HepG2 (cell line): ENCODE measurements around the gene TPP2. TPM values are rescaled to one million over a fixed set of nuclear protein-coding genes. Genes with fewer than 3 reads are reported as not detected.

Experiments used
- ATAC-seq: fragments of 200-7000 bp; cut with Tn5 transposase; 3 replicates; pipeline ENCODE4 v1.9.1; 2020; ENCODE audit warnings: mild to moderate bottlenecking, moderate library complexity
- BruUV-seq: library from RNA; stranded (reverse); fragments of 400-500 nt; replicated peaks from 2 replicates; lab custom pipeline; 2021; lab: Mats Ljungman, UMichigan
- CTCF ChIA-PET: fragments of 300-600 bp; formaldehyde crosslinking; extraction: SDS; loops from one replicate; lab custom pipeline; 2021; ENCODE audit warnings: low total read pairs, inconsistent platforms, low intra/inter-chr PET ratio; lab: Yijun Ruan, JAX
- POLR2A ChIA-PET: fragments of 350-600 bp; sonication (Branson Sonifier 250); formaldehyde crosslinking; loops from one replicate; lab custom pipeline; 2020; ENCODE audit warnings: antibody characterized with exemption, inconsistent platforms; lab: Yijun Ruan, JAX
- DNase-seq: peaks from one replicate; pipeline ENCODE4 v3.0.0-alpha.2; 2015; ENCODE audit warnings: low spot score
- FAIRE-seq: peaks from 3 replicates; lab custom pipeline; 2011; peaks lifted over from hg19 to GRCh38; lab: Jason Lieb, UNC
- H2AFZ ChIP-seq: one replicate; pipeline ENCODE4 v1.6.1; 2011; ENCODE audit warnings: low read length, inconsistent platforms
- H3K27ac ChIP-seq: fragments of 300-600 bp; 3 replicates; pipeline ENCODE4 v1.8.0; 2011; ENCODE audit warnings: mixed run types, mild to moderate bottlenecking, mixed read lengths, low read length, inconsistent platforms; ENCODE audit not compliant: insufficient read depth; ENCODE audit errors: extremely low read length
- H3K27me3 ChIP-seq, 2 experiments: fragments of 200-600 bp in 1 of 2; 2 replicates in 1 of 2; 3 replicates in 1 of 2; pipeline versions ENCODE4 v1.6.0 to v1.8.0; 2011; ENCODE audit warnings: low read length in 2 of 2, mild to moderate bottlenecking in 2 of 2, moderate library complexity in 2 of 2, inconsistent platforms in 1 of 2; ENCODE audit not compliant: insufficient read depth in 2 of 2, control insufficient read depth in 1 of 2
- H3K36me3 ChIP-seq, 2 experiments: fragments of 200-600 bp in 1 of 2; replicated peaks in 1 of 2; 2 replicates in 1 of 2; 3 replicates in 1 of 2; pipeline versions ENCODE4 v1.5.1 to v1.8.0; 2011; ENCODE audit warnings: low read length in 2 of 2, inconsistent platforms in 1 of 2; ENCODE audit not compliant: insufficient read depth in 2 of 2, control insufficient read depth in 1 of 2
- H3K4me1 ChIP-seq: 2 replicates; pipeline ENCODE4 v1.5.1; 2012; ENCODE audit warnings: low read length, inconsistent platforms; ENCODE audit not compliant: insufficient read depth
- H3K4me2 ChIP-seq: 2 replicates; pipeline ENCODE4 v1.6.0; 2011; ENCODE audit warnings: low read depth, low read length, inconsistent platforms
- H3K4me3 ChIP-seq, 3 experiments: fragments of 200-600 bp in 1 of 3; sonication (generic), shearing (Covaris generic) in 1 of 3; replicated peaks in 1 of 3; 2 replicates each; pipeline ENCODE4 v1.5.1; 2011 to 2016; ENCODE audit warnings: low read length in 3 of 3, inconsistent platforms in 2 of 3, low read depth in 2 of 3, mild to moderate bottlenecking in 2 of 3, control low read depth in 1 of 3, mixed read lengths in 1 of 3; ENCODE audit not compliant: insufficient read depth in 1 of 3
- H3K79me2 ChIP-seq: one replicate; pipeline ENCODE4 v1.6.1; 2011; ENCODE audit warnings: low read length, inconsistent platforms; ENCODE audit not compliant: insufficient read depth
- H3K9ac ChIP-seq: 2 replicates; pipeline ENCODE4 v1.6.0; 2011; ENCODE audit warnings: mild to moderate bottlenecking, low read depth, low read length, inconsistent platforms; ENCODE audit not compliant: insufficient read depth
- H3K9me3 ChIP-seq: 2 replicates; pipeline ENCODE4 v1.5.1; 2012; ENCODE audit warnings: mild to moderate bottlenecking, low read length
- H4K20me1 ChIP-seq: 2 replicates; pipeline ENCODE4 v1.6.0; 2011; ENCODE audit warnings: inconsistent platforms, mild to moderate bottlenecking, low read length, moderate library complexity; ENCODE audit not compliant: insufficient read depth
- ETV6 ChIP-seq: sonication (generic); formaldehyde crosslinking; conservative IDR thresholded peaks from 2 replicates; pipeline ENCODE4 v1.4.0; 2020; ENCODE audit warnings: missing genetic modification reagents
- HNRNPL ChIP-seq: fragments of 200-400 bp; formaldehyde crosslinking; IDR thresholded peaks from 2 replicates; pipeline ENCODE4 v1.6.1; 2017; ENCODE audit warnings: mild to moderate bottlenecking, low read depth, low read length
- MIER3 ChIP-seq: IDR thresholded peaks from 2 replicates; pipeline ENCODE4 v1.6.1; 2016; ENCODE audit warnings: missing compliant biosample characterization, borderline replicate concordance
- RFX5 ChIP-seq: IDR thresholded peaks from 2 replicates; pipeline ENCODE4 v1.6.1; 2011; ENCODE audit warnings: low read depth, low read length, improper control_type of control experiment
- RNF2 ChIP-seq: fragments of 450-650 bp; conservative IDR thresholded peaks from 2 replicates; pipeline ENCODE4 v1.6.1; 2016; ENCODE audit warnings: low read depth
- SP140L ChIP-seq: sonication (generic); formaldehyde crosslinking; IDR thresholded peaks from 2 replicates; pipeline ENCODE4 v1.4.0; 2020; ENCODE audit warnings: missing genetic modification reagents, borderline replicate concordance
- SRY ChIP-seq: sonication (generic); formaldehyde crosslinking; IDR thresholded peaks from 2 replicates; pipeline ENCODE4 v1.8.0; 2022; ENCODE audit warnings: mild to moderate bottlenecking, missing genetic modification reagents
- SSRP1 ChIP-seq: IDR thresholded peaks from 2 replicates; pipeline ENCODE4 v1.6.1; 2016; ENCODE audit warnings: control low read depth
- TBX3 ChIP-seq: fragments of 450-650 bp; IDR thresholded peaks from 2 replicates; pipeline ENCODE4 v1.6.1; 2017; ENCODE audit warnings: antibody characterized with exemption, mild to moderate bottlenecking, inconsistent platforms, borderline replicate concordance
- ZC3H4 ChIP-seq: sonication (generic); formaldehyde crosslinking; IDR thresholded peaks from 2 replicates; pipeline ENCODE4 v1.4.0; 2020; ENCODE audit warnings: missing genetic modification reagents, borderline replicate concordance
- ZFAT ChIP-seq: sonication (generic); formaldehyde crosslinking; conservative IDR thresholded peaks from 2 replicates; pipeline ENCODE4 v1.8.1; 2023; ENCODE audit warnings: missing genetic modification reagents, inconsistent platforms
- ZNF225 ChIP-seq: sonication (generic); formaldehyde crosslinking; IDR thresholded peaks from 2 replicates; pipeline ENCODE4 v1.4.0; 2020; ENCODE audit warnings: mild to moderate bottlenecking, missing genetic modification reagents
- ZNF788 ChIP-seq: sonication (generic); formaldehyde crosslinking; IDR thresholded peaks from 2 replicates; pipeline ENCODE4 v1.5.0; 2020; ENCODE audit warnings: mild to moderate bottlenecking, missing genetic modification reagents, borderline replicate concordance
- in situ Hi-C: cut with HindIII; loops from 2 replicates; pipeline ENCODE4 v1.10.0; 2017; ENCODE audit warnings: low pct_unique_long_range_greater_than_20kb; ENCODE audit not compliant: extremely low pct_ligation_motif_present
- intact Hi-C: fragments of 100-400 bp; cut with micrococcal nuclease; formaldehyde crosslinking; loops from one replicate; pipeline ENCODE4 v1.10.0; 2022; ENCODE audit not compliant: unreplicated experiment
- polyA plus RNA-seq, 8 experiments: library from polyadenylated mRNA; depleted of rRNA in 3 of 8; stranded (reverse) in 7 of 8; unstranded in 1 of 8; fragments of >200 nt; fragmentation: Illumina TruSeq in 4 of 8; extraction: Trizol in 4 of 8; gene quantifications; 2 replicates each; pipeline versions ENCODE4 v1.2.1 to v1.2.3, GENCODE V29; 2011 to 2016; ENCODE audit warnings: low read depth in 4 of 8, missing spikeins in 1 of 8, mixed read lengths in 1 of 8; ENCODE audit not compliant: insufficient read depth in 1 of 8
- total RNA-seq, 5 experiments: library from RNA; depleted of rRNA; stranded (reverse); fragments of >200 nt; fragmentation: Illumina TruSeq; extraction: Trizol; gene quantifications; 2 replicates each; pipeline ENCODE4 v1.2.3, GENCODE V29; 2016; ENCODE audit warnings: low read depth in 1 of 5
- TF ChIP-seq, protein P1 (sequence below): sonication (generic); formaldehyde crosslinking; IDR thresholded peaks from 2 replicates; pipeline ENCODE4 v1.4.0; 2020; ENCODE audit warnings: missing genetic modification reagents, low read depth, mild to moderate bottlenecking, borderline replicate concordance
- TF ChIP-seq, protein P2 (sequence below): sonication (generic); formaldehyde crosslinking; IDR thresholded peaks from 2 replicates; pipeline ENCODE4 v1.9.0; 2021; ENCODE audit warnings: missing genetic modification reagents, mild to moderate bottlenecking, borderline replicate concordance

TPP2 gene
- total and polyA plus RNA-seq, 2 of the 13 experiments (the other 11 are each of a cell fraction or from before 2014, with no cell fraction given), result 16.4 to 52.1 TPM

DNA sequence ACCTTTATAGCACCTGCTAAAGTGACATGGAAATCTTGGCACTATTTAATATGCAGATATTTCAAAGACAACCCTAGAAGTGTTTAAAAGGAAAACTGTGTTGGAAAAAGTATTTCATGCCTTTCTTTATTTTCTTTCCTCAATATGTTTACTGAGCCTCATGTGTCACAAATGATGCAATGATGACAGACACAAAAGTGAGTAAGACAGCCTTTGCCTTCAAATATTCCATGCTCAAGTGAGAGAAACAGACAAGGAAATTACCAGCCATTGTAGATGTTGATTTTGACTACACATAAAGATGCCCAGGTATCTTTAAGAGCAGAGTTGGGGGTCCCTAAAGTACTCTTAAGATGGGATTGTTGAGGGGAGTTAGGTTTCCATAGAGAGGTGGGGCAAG lies 48.0 kb upstream of the TPP2 start:
- H3K27ac ChIP-seq, result no peak overlapping the region
- POLR2A ChIA-PET, result no interaction called here
- no peaks in the 10 kb centered on the region for H4K20me1 ChIP-seq
- H3K79me2 ChIP-seq, result no peaks in the 10 kb centered on the region
- CTCF ChIA-PET, result no interaction called here
- no peaks in the 10 kb centered on the region for H3K36me3 ChIP-seq
- no peaks in the 10 kb centered on the region for H3K9me3 ChIP-seq
- ATAC-seq, result no peak
- no peak overlapping the region for H3K9ac ChIP-seq
- H3K27me3 ChIP-seq, result no peaks in the 10 kb centered on the region
- BruUV-seq, result no TSS peak
- no peak for FAIRE-seq
- H3K4me2 ChIP-seq, result no peak overlapping the region
- intact Hi-C loops (no loop called here), in situ Hi-C loops (no loop called here)
- TF ChIP-seq ETV6 (no peak), ZFAT (CRISPR knock-in tag) (no peak), RNF2 (no peak), SRY (CRISPR knock-in tag) (no peak), ZNF788 (CRISPR knock-in tag) (no peak), SSRP1 (CRISPR knock-in tag) (no peak), RFX5 (no peak), SP140L (CRISPR knock-in tag) (no peak), HNRNPL (no peak), MIER3 (no peak), ZC3H4 (CRISPR knock-in tag) (no peak), ZNF225 (CRISPR knock-in tag) (no peak), TBX3 (no peak)
- TF ChIP-seq, protein P1, sequence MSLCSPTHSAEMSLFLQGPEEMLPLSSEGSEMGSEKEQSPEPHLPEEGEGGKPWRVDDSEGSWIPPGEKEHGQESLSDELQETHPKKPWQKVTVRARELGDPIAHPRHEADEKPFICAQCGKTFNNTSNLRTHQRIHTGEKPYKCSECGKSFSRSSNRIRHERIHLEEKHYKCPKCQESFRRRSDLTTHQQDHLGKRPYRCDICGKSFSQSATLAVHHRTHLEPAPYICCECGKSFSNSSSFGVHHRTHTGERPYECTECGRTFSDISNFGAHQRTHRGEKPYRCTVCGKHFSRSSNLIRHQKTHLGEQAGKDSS, result no peak
- TF ChIP-seq, protein P2, sequence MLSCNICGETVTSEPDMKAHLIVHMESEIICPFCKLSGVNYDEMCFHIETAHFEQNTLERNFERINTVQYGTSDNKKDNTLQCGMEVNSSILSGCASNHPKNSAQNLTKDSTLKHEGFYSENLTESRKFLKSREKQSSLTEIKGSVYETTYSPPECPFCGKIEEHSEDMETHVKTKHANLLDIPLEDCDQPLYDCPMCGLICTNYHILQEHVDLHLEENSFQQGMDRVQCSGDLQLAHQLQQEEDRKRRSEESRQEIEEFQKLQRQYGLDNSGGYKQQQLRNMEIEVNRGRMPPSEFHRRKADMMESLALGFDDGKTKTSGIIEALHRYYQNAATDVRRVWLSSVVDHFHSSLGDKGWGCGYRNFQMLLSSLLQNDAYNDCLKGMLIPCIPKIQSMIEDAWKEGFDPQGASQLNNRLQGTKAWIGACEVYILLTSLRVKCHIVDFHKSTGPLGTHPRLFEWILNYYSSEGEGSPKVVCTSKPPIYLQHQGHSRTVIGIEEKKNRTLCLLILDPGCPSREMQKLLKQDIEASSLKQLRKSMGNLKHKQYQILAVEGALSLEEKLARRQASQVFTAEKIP (CRISPR knock-in tag), result no peak
- no peak overlapping the region for H3K4me3 ChIP-seq
- no peaks in the 10 kb centered on the region for H3K4me1 ChIP-seq
- no peak for DNase-seq
- H2AFZ ChIP-seq, result no peak overlapping the region
